ENCODE measurements around the gene SDF2L1.

Gene SDF2L1

GRCh38 chr22:21622011-21622918 lies 19.8 kb upstream of the SDF2L1 start:
- DNase-seq = no peak

- DNase-seq = no peak
These were observed 19.0 kb upstream of the SDF2L1 start for GRCh38 chr22:21622919-21623647.

- DNase-seq = no peak
These were observed 18.5 kb upstream of the SDF2L1 start for GRCh38 chr22:21623648-21623970.

- DNase-seq = peak; percentile 74
These were observed 17.8 kb upstream of the SDF2L1 start for GRCh38 chr22:21624120-21624879.

GRCh38 chr22:21624880-21625791 lies 17.0 kb upstream of the SDF2L1 start:
- DNase-seq = no peak

GRCh38 chr22:21626073-21626734 lies 15.9 kb upstream of the SDF2L1 start:
- DNase-seq = no peak

- no peak for DNase-seq
These were observed 15.2 kb upstream of the SDF2L1 start for GRCh38 chr22:21626735-21627469.

GRCh38 chr22:21628386-21629254 lies 13.5 kb upstream of the SDF2L1 start:
- no peak for DNase-seq

GRCh38 chr22:21629255-21630149 lies 12.6 kb upstream of the SDF2L1 start, which contains the start of gene YDJC:
Gene YDJC (minus strand): TSS chr22:21630022. CDS start chr22:21630014, 8 bp downstream.
- peak; percentile 98 for DNase-seq

- DNase-seq = no peak
These were observed 11.1 kb upstream of the SDF2L1 start for GRCh38 chr22:21631025-21631424.

- DNase-seq = peak; percentile 81
These were observed 9.7 kb upstream of the SDF2L1 start, which contains the start of gene CCDC116 for GRCh38 chr22:21632237-21632895. Gene CCDC116 (plus strand): TSS chr22:21632760. CDS start chr22:21633182, 422 bp downstream.

- DNase-seq = no peak
These were observed 9.2 kb upstream of the SDF2L1 start for GRCh38 chr22:21632931-21633330.

GRCh38 chr22:21633481-21633880 lies 8.6 kb upstream of the SDF2L1 start:
- DNase-seq = no peak

- DNase-seq = no peak
These were observed 8.0 kb upstream of the SDF2L1 start for GRCh38 chr22:21634081-21634480.

- no peak for DNase-seq
These were observed 7.3 kb upstream of the SDF2L1 start for GRCh38 chr22:21634844-21635243.

GRCh38 chr22:21635771-21636510 lies 6.2 kb upstream of the SDF2L1 start:
- no peak for DNase-seq

GRCh38 chr22:21636629-21637218 lies 5.4 kb upstream of the SDF2L1 start:
- no peak for DNase-seq

All from activated CD8-positive, alpha-beta memory T cell treated with anti-CD3 and anti-CD28 coated beads for 24 hours (primary cell).